ENCODE data around the gene CCL22.

CCL22 gene

GRCh38 chr16:57377080-57377841 lies 18.7 kb downstream of the CCL22 start:
- no peak for DNase-seq

DNA sequence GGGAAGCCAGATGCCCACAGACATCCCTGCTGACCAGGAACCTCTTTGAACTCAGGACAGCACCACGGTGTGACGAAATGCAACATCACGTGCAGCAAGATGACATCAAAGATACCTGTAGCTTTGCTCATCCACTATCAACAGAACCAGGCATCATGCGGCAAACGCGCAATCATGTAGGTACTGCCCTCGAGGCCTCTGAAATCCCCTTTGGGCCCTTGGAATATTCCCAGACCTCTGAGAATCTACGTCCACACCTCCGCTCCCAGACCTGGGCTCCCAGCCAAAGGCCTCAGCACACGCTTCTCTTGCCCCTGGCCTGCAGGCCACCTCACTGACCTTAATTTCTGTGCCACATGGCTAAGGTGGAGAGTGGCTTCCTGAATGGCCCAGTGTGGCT lies 21.0 kb downstream of the CCL22 start:
- DNase-seq, result no peak

GRCh38 chr16:57380671-57381462 lies 22.3 kb downstream of the CCL22 start:
- DNase-seq, result no peak

DNA sequence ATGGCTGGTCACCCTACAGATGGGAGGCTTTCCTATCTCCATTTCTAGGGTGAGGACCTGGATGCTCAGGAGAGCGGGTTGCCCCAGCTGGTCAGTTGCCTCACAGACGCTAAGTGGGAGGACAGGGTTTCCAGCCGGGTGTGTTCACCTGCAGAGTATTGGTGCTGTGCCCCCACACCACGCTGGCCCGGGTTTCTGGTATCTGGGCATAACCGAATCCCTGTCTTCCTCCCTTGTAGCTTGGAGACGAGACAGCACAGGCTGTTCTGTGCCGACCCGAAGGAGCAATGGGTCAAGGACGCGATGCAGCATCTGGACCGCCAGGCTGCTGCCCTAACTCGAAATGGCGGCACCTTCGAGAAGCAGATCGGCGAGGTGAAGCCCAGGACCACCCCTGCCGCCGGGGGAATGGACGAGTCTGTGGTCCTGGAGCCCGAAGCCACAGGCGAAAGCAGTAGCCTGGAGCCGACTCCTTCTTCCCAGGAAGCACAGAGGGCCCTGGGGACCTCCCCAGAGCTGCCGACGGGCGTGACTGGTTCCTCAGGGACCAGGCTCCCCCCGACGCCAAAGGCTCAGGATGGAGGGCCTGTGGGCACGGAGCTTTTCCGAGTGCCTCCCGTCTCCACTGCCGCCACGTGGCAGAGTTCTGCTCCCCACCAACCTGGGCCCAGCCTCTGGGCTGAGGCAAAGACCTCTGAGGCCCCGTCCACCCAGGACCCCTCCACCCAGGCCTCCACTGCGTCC lies 23.4 kb downstream of the CCL22 start:
- DNase-seq, result no peak

- DNase-seq, result no peak
Measured at GRCh38 chr16:57382535-57383275, 24.1 kb downstream of the CCL22 start.

DNA sequence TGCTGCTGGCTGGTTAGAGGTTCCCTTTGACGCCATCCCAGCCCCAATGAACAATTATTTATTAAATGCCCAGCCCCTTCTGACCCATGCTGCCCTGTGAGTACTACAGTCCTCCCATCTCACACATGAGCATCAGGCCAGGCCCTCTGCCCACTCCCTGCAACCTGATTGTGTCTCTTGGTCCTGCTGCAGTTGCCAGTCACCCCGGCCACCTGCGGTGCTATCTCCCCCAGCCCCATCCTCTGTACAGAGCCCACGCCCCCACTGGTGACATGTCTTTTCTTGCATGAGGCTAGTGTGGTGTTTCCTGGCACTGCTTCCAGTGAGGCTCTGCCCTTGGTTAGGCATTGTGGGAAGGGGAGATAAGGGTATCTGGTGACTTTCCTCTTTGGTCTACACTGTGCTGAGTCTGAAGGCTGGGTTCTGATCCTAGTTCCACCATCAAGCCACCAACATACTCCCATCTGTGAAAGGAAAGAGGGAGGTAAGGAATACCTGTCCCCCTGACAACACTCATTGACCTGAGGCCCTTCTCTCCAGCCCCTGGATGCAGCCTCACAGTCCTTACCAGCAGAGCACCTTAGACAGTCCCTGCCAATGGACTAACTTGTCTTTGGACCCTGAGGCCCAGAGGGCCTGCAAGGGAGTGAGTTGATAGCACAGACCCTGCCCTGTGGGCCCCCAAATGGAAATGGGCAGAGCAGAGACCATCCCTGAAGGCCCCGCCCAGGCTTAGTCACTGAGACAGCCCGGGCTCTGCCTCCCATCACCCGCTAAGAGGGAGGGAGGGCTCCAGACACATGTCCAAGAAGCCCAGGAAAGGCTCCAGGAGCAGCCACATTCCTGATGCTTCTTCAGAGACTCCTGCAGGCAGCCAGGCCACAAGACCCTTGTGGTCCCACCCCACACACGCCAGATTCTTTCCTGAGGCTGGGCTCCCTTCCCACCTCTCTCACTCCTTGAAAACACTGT lies 25.0 kb downstream of the CCL22 start:
- peak; percentile 52 for DNase-seq

- DNase-seq, result no peak
Measured at GRCh38 chr16:57384248-57385070, 25.9 kb downstream of the CCL22 start.

DNA sequence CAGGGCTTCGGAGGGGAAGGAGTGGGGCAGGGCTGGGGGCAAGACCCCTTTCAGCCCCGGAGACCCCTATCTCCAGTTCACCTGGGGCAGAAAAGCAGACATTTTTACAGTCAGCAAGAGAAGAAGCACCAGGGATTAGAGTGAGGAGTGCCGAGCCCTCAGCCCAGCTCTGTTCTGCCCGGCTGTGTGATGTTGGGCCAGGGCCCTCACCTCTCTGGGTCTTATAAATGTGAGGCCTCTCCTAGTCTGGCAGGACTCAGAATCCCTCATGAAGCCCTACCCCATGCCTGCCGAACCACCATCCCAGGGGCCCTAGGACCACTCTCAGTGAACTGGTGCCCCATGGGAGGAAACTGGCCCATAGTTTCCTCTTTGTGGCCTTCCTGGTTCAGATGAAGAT lies 26.5 kb downstream of the CCL22 start:
- no peak for DNase-seq

DNA sequence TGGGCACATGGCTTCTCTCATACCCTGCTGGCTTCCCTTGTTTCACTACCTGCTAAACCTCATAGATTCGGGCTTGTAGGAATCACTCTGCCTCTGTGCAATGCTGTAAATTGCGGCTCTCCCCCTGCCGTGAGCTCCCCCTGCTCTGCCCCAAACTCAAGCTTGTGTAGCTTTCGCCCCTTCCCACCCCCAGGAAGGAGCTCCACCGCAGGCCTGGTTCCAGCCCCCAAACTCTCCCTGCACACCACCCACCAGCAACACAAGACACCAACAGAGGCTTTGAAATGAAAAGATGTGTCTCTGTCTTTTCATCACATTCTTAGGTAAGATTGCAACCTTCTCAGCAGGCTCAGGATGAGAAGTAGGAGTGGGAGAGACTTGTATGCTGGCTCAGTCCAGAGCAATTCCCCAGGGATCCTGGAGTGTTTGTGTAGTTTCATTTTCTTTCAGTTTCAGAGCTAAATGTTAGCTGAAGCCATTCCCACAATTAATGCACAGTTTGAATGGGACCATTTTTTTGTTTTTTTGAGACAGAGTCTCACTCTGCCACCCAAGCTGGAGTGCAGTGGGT lies 27.9 kb downstream of the CCL22 start:
- DNase-seq, result peak; percentile 48

DNA sequence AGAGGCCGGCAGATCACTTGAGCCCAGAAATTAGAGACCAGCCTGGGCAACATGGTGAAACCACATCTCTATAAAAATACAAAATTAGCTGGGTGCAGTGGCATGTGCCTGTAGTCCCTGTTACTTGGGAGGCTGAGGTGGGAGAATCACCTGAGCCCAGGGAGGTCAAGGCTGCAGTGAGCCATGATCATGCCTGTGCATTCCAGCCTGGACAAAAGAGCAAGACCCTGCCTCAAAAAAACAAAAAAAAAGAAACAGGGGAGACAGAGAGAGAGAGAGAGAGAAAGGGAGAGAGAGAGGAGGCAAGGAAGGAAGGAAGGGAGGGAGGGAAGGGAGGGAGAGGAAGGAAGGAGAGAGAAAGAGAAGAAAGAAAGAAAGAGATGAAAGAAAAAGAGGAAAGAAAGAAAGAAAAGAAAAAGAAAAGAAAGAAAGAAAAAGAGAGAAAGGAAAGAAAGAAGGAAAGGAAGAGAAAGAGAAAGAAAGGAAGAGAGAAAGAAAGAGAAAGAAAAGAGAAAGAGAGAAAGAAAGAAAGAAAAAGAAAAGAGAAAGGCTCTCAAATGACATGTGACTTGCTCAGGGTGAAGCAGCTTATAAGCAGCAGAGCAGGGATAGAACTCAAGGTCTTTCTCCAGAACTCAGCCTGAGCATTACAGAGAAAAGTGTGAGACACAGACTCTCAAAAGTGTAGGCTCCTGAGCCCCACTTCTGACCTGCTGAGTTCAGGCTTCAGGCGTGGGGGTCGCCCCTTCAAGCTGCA lies 29.2 kb downstream of the CCL22 start:
- no peak for DNase-seq

GRCh38 chr16:57388359-57389086 lies 29.9 kb downstream of the CCL22 start:
- DNase-seq, result no peak

GRCh38 chr16:57389087-57389468 lies 30.5 kb downstream of the CCL22 start:
- no peak for DNase-seq

- DNase-seq, result no peak
Measured at GRCh38 chr16:57390636-57391295, 32.2 kb downstream of the CCL22 start.

DNA sequence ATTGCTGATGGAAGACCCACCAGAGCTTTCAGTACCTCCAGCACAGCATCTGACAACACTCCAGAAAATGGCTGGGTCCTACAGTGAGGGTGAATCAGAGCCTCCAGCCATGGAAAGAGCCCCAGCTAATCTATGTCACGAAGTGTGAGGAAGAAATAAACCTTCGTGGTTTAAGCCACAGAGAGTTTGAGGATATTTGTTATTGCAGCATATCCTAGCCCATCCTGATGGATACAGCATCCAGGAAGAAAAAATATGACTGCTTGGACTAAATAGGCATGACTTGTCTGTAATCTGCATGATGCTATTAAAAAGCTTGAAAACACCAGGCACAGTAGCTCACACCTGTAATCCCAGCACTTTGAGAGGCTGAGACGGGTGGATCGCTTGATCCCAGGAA lies 32.7 kb downstream of the CCL22 start:
- DNase-seq, result no peak

GRCh38 chr16:57391708-57392107 lies 33.1 kb downstream of the CCL22 start:
- DNase-seq, result no peak

DNA sequence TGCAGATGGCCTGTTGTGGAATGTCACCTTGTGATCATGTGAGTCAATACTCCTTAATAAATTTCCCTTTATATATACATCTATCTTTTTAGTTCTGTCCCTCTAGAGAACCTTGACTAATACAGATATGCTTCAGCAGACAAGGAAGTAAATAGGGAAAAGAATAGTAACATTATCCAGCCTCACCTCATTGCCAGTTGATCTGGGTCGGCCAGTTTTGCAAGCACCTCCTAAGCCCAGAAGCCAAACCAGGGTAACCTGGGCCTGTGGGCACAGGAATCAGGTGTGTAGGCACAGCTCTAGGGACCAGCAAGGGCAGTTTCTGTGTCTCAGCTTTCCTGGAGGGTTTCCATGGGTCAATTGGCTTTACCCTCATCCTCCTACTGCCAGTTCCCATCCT lies 34.1 kb downstream of the CCL22 start:
- DNase-seq, result no peak

DNA sequence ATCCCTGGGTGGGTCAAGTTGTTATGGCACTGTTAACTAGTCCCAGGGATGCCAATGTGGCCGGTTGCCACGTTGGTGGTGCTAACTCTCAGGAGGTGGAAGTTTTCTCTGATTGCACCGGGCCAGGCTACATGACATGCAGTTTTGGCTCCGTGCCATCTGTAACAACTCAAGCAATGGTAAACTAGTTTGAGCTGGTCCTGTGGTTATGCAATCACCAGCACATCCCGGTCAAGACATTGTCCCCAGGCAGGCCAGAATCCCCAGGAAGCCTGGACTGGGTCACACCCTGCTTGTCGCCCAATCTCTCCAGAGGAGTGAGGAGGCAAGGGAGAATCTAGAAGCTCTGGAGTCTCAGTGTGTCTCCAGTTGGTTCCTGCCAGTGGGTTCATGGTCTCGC lies 35.9 kb downstream of the CCL22 start:
- no peak for DNase-seq

DNA sequence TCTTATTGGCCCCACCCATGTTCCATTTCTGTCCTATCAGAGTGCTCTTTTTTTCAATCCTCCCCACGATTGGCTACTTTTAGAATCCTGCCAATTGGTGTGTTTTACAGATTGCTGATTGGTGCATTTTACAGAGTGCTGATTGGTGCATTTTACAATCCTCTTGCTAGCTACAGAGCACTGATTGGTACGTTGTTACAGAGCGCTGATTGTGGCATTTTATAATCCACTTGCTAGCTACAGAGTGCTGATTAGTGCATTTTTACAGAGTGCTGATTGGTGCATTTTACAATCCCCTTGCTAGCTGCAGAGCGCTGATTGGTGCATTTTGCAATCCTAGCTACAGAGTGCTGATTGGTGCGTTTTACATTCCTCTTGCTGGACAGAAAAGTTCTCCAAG lies 36.4 kb downstream of the CCL22 start:
- DNase-seq, result no peak
